Measurements from ENCODE around the gene MAP4K1.

- TF ChIP-seq CTCF (IDR thresholded peaks at IDR 0.05 in 4 of 5, conservative IDR thresholded peaks at IDR 0.05 in 1 of 5), result no peak
- TF ChIP-seq POLR2A (IDR thresholded peaks at IDR 0.05), result no peak
These were observed 30.2 kb downstream of the MAP4K1 start for GRCh38 chr19:38587562-38587961.

Measured in gastrocnemius medialis (tissue), 4 donors.